Dermis blood vessel endothelial cell (primary cell): ENCODE results near the gene ACACA. TPM values are rescaled to one million over a fixed set of nuclear protein-coding genes. Genes with fewer than 3 reads are reported as not detected.
A peak's percentile ranks its signal among the peaks of the same experiment; 100 is the strongest.
"Not testable (repeated sequence)": the region's sequence is repeated elsewhere in the genome, so short reads cannot be mapped to it uniquely, and the experiment has no call there.

Source experiments
- DNase-seq: peaks from one replicate; pipeline ENCODE4 v3.0.0; 2010
- total RNA-seq: library from RNA; depleted of rRNA; stranded (reverse); fragments of >200 nt; gene quantifications from 2 replicates; pipeline ENCODE4 v1.2.3, GENCODE V29; 2014

Gene ACACA
- total RNA-seq, 1 donor from 2014 or later: 36.6 TPM

- DNase-seq: peak; percentile 23
Measured at GRCh38 chr17:37392024-37392590, 14.5 kb downstream of the ACACA start.

GRCh38 chr17:37391146-37391545 is 15.5 kb downstream of the ACACA start:
- DNase-seq: no peak

DNA sequence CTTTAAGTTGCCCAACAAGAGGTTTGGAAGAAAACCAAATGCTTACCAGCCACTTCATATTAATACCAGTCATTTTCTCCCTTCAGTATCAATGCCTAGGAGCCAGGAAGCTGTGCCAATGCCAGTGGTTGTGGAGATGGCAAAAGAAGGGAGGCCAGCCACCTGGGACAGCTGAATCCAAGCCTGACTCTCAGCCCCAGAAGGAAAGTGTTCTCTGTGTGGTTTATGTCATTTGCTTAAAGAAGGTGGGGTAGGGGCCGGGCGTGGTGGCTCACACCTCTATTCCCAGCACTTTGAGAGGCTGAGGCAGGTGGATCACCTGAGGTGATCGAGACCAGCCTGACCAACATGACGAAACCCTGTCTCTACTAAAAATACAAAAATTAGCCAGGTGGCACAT is 17.5 kb downstream of the ACACA start:
- no peak for DNase-seq

DNA sequence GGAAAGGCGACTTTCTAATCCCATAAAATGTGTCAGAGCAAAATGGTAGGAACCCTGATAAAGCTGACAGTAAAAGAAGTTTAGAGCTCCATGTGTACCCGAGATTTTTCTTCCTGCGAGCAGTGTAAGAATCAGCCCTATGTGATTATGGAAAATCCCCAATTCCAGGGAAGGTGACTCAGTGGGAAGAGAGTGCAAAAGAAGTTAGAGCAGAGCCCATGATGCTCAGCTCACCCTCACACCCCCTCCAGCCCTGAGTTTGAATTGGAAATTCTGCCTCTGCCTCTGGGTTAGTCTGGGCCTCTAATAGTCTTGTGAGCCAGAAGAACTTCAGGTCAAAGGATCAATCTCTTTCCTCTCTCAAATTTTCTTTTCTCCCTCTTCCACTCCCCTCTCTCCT is 18.4 kb downstream of the ACACA start:
- DNase-seq: peak; percentile 28

GRCh38 chr17:37386462-37386861 is 20.2 kb downstream of the ACACA start:
- no peak for DNase-seq

DNA sequence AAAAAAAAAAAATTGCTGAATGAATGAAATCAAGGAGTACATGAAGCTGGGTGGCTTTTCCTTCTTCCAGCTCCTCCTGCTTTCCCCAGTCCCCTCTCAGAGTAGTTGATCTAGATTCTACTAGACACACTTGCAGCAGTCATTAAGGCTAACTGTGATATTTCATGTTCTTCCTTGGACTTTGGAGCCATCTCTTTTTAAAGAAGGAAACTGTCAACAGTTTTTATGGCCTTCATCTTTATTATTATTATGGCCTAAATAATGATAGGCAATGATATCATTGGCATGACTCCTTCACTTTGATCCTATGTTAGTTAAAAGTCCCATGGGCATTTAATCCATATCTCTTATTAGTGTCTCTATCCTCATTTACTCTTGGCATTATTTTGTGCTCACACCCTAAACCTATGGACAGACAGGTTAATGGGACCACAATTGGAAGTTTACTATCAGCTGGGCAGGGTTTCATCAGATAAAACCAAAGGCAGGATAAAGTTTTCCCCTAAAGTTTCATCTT is 21.1 kb downstream of the ACACA start:
- DNase-seq: no peak

- DNase-seq: no peak
Measured at GRCh38 chr17:37384560-37385149, 22.0 kb downstream of the ACACA start.

GRCh38 chr17:37382056-37382455 is 24.6 kb downstream of the ACACA start:
- no peak for DNase-seq

- no peak for DNase-seq
Measured at GRCh38 chr17:37375706-37376105, 30.9 kb downstream of the ACACA start, which contains the start of gene C17orf78. Gene C17orf78 (plus strand): TSS chr17:37375985. CDS start chr17:37376093, 108 bp downstream.

DNA sequence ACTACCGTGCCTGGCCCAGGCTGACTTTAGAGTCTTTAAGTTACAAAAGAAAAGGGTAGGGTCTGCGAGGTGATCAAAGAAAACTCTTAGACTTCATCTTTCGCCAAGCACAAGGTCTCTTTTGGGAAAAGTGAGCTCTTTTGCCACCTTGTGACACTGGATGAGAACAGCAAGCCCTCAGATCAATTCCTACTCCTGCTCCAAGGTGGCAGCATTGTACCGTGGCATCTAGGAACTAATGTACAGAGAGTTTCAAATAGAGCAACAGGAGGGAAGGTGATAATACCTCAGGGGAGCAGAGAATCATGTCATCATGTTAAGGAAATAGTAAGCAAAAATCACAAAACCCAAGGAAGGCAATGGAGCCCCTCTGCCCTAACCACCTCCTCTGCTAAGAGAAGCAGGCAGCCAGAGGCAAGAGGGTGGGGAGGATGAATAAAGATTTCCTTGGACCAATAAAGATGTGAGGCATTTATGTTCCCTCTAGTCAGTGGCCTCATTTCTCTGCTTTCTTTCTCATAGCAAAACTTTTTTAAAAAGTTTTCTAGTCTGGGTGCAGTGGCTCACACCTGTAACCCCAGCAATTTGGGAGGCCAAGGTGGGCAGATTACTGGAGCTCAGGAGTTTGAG is 33.0 kb downstream of the ACACA start:
- DNase-seq: peak; percentile 93

DNA sequence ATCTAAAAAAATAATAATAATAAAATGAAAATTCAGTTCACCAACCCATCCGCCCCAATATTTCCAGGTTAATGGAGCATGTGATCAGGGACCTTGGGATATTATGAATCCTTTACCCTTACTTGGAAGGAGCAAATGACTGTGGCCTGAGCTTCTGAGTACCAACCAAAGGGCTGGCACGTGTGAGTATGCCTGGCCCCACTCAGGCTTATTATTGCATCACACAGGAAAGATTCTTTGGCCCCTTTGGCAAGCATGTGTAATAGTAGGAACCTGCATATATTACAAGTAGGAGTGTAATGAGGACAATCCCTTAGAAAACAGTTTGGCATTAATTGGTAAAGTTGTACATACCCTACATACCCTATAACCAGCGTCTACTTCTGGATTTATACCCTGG is 38.1 kb downstream of the ACACA start:
- DNase-seq: no peak

- DNase-seq: no peak
Measured at GRCh38 chr17:37365589-37365988, 41.0 kb downstream of the ACACA start.

DNA sequence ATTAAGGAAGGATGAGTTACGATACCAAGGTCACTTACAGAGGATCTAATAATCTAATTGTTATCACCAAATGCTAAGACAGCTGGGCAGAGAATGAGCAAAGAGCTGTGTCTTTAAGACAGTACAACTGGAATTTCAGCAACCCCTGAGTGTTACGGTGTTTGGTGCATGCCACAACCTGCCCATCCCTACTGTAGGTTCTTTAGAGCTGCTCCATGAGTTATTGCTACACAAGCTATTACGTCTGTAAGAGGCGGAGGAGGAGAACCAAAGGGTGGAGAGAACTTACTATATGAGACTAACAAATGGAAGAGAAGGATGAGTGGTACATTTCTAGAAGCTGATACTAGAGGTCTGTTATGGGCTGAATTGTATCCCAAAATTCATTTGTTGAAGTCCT is 45.1 kb downstream of the ACACA start:
- no peak for DNase-seq

GRCh38 chr17:37360632-37361031 is 46.0 kb downstream of the ACACA start:
- peak; percentile 15 for DNase-seq

DNA sequence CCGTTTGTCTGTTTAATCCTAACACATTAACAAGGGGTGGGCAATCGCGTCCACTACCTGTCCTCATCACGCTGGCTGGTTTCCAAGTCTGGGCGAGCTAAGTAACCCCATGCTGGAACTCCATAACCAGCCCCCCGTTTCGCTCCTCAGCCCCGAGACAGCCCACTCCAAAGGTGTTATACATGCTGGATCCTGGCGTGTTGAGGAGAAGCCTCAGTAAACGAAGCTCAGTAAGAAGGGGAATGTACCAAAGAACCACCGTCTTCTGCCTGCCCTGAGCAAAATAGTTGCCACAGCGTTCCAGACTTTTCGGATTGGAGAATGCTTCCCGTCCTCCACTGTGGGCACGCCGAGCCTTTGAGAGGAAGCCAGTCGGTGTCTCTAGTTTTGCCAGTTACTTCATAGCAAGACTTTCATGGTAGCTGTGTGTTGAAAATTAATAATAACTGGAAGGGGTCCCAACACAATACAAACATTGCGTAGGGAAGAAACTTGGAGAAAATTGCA is 46.9 kb downstream of the ACACA start:
- DNase-seq: no peak

GRCh38 chr17:37358830-37359681 is 47.6 kb downstream of the ACACA start:
- DNase-seq: peak; percentile 95

DNA sequence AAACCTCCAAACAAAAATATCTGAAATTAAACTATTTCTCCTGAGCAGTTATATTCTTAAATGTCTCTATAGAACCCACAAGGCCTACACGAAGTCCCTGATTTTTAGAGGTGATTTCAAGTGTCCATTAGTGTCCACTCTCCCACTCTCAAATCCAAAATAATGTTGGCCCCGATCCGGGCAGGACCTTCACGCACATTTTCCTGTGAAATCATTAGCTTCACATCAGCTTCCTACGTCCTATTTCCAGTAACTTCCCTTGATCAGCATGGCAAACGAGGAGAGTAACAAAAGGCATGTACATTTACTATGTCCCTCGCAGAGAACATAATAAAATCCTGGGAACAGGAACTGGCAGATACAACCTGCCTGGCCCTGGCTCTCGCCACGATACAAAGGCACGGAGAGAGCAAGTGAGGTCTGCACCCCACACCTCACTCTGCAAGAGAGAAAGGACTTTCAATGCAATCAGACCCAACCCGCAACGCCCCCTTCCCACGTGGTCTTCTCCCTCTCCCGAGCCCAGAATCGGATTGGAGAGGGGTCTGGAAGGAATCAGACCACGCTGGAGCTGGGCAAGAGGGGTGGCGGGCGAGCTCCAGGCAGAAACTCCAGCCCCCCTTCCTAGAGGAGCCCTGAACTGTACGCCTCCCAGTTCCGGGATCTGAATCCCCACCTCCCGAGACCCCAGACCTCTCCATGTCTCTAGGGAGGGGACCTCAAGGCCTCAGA is 48.4 kb downstream of the ACACA start:
- DNase-seq: peak; percentile 72

DNA sequence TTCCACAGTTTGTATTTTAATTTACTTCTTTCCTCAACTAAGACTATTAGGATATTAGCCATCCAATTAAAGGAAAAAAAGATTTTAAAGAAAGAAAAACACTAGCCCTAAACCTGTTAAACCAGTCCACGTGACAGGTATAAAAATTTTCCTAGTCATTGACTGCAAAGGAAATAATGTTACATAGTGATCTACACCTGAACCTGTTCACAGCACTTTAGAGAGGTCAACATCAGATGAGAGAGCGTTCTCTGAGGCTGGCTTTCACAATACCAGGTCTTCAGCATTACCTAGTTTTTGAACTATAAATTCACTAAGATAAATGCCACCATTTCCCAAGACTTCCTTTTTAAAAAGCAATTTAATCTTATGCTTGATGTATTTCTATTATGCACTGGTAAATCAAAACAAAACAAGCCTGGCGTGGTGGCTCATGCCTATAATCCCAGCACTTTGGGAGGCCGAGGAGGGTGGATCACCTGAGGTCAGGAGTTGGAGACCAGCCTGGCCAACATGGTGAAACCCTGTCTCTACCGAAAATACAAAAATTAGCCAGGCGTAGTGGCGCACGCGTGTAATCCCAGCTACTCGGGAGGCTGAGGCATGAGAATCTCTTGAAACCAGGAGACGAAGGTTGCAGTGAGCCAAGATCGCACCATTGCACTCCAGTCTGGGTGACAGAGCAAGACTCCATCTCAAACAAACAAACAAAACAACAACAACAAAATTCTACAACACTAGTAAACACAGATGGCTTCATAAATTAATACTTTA is 49.7 kb downstream of the ACACA start:
- not testable (repeated sequence) for DNase-seq

GRCh38 chr17:37346863-37347402 is 59.7 kb downstream of the ACACA start:
- not testable (repeated sequence) for DNase-seq

- DNase-seq: no peak
Measured at GRCh38 chr17:37344519-37344918, 62.1 kb downstream of the ACACA start.

DNA sequence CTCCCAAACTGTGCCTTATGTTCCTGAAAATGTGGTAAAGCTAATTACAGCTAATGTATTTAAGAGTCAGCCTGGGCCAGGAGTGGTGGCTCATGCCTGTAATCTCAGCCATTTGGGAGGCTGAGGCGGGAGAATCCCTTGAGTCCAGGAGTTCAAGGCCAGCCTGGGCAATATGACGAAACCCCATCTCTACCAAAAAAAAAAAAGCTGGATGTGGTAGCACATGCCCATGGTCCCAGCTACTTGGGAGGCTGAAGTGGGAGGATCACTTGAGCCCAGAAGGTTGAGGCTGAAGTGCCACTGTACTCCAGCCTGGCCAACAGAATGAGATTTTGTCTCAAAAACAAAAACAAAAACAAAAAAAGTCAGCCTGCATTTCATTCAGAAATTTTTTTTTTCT is 64.0 kb downstream of the ACACA start:
- no peak for DNase-seq
